Sigmoid colon (tissue), 7 donors: ENCODE measurements around the gene GEMIN7. TPM values are rescaled to one million over a fixed set of nuclear protein-coding genes. Genes with fewer than 3 reads are reported as not detected.

Experiments used
- DNase-seq: peaks from one replicate; pipeline ENCODE4 v3.0.0-alpha.2; 2019
- H3K27ac ChIP-seq, 4 donors: fragments of 200-600 bp; sonication (generic); one replicate each; pipeline ENCODE4 v1.5.1; 2016 to 2019; ENCODE audit warnings: mild to moderate bottlenecking in 1 of 4
- H3K27me3 ChIP-seq, 3 donors: fragments of 200-600 bp; sonication (generic); one replicate each; pipeline ENCODE4 v1.5.1; 2019; ENCODE audit warnings: mild to moderate bottlenecking in 1 of 3
- H3K36me3 ChIP-seq, 4 donors: fragments of 200-600 bp; sonication (generic); one replicate each; pipeline ENCODE4 v1.5.1; 2016 to 2019
- H3K4me1 ChIP-seq, 4 donors: fragments of 200-600 bp; sonication (generic); one replicate each; pipeline ENCODE4 v1.5.1; 2017 to 2019
- H3K4me3 ChIP-seq, 4 donors: fragments of 200-600 bp; sonication (generic); one replicate each; pipeline ENCODE4 v1.5.1; 2017 to 2019; ENCODE audit warnings: mild to moderate bottlenecking in 2 of 4, moderate library complexity in 1 of 4
- H3K9me3 ChIP-seq, 4 donors: fragments of 200-600 bp in 3 of 4; sonication (generic) in 3 of 4; one replicate each; pipeline versions ENCODE4 v1.5.1 to v1.6.1; 2013 to 2019
- CTCF ChIP-seq, 4 experiments: fragments of 450-650 bp in 3 of 4; fragments of 200-600 bp in 1 of 4; IDR thresholded peaks; one replicate each; pipeline ENCODE4 v1.5.1; 2016 to 2019; ENCODE audit warnings: antibody characterized with exemption in 4 of 4, mild to moderate bottlenecking in 3 of 4, moderate library complexity in 2 of 4
- EP300 ChIP-seq, 4 donors: sonication (generic); formaldehyde crosslinking; IDR thresholded peaks; one replicate each; pipeline ENCODE4 v1.6.1; 2017; ENCODE audit warnings: antibody characterized with exemption in 4 of 4
- POLR2A ChIP-seq, 2 donors: fragments of 450-650 bp; IDR thresholded peaks; one replicate each; pipeline ENCODE4 v1.6.1; 2016; ENCODE audit warnings: antibody characterized with exemption in 2 of 2, mild to moderate bottlenecking in 2 of 2, moderate library complexity in 2 of 2
- POLR2AphosphoS5 ChIP-seq, 4 donors: sonication (generic); formaldehyde crosslinking; IDR thresholded peaks; one replicate each; pipeline ENCODE4 v1.6.1; 2017; ENCODE audit warnings: antibody characterized with exemption in 4 of 4
- whole genome bisulfite sequencing, 2 donors: extraction: QIAGEN DNeasy Blood & Tissue Kit; methylation state at CpG; one replicate each; pipeline ENCODE4 v1.1.7; 2013; 5-methylcytosine and 5-hydroxymethylcytosine counted together
- intact Hi-C: fragments of 100-400 bp; cut with DNase I; formaldehyde crosslinking; loops from one replicate; pipeline ENCODE4 v1.15.1; 2023
- polyA plus RNA-seq, 3 donors: library from polyadenylated mRNA; stranded (reverse); fragments of 200-250 nt; gene quantifications; one replicate each; pipeline ENCODE4 v1.2.3, GENCODE V29; 2013
- total RNA-seq, 4 donors: library from RNA; depleted of rRNA; stranded (reverse); fragments of >200 nt; gene quantifications; one replicate each; pipeline ENCODE4 v1.1.0, GENCODE V29; 2016
- donor health status: healthy with polysubstance abuse.
- donor health status: Bipolar disorder and iron deficiency.
- donor health status: healthy.

The GEMIN7 gene
- total and polyA plus RNA-seq, 7 donors: 10.3 to 31.2 (median 18.2) TPM

GRCh38 chr19:45075301-45076028, 3.6 kb upstream of the GEMIN7 start:
- H3K9me3 ChIP-seq: no peaks in the 10 kb centered on the region
- H3K4me1 ChIP-seq: peaks cover 0 to 37% (median 32%) of the 10 kb centered on the region in 4 donors
- peak overlapping the region; percentile 10 to 64 (median 54) for H3K27ac ChIP-seq
- H3K36me3 ChIP-seq: peaks cover 3 to 15% (median 9%) of the 10 kb centered on the region in 4 donors
- 2 to 8% methylated on average over 25 to 26 of the region's 26 CpGs for WGBS, 2 donors
- H3K27me3 ChIP-seq: no peaks in the 10 kb centered on the region
- peak in 1 of 2 donors; percentile 27 for TF ChIP-seq POLR2A (IDR thresholded peaks at IDR 0.05)
- no peak for TF ChIP-seq CTCF (IDR thresholded peaks at IDR 0.05)
- H3K4me3 ChIP-seq: peak overlapping the region; percentile 22 to 51 (median 46)
- DNase-seq: peak; percentile 78
- intact Hi-C loops: loop anchor here (5.0 kb wide), 2 partner anchors 38 to 172 kb away; partner anchors contain the start of genes CLASRP and EXOC3L2

GRCh38 chr19:45076029-45076850, 2.8 kb upstream of the GEMIN7 start, which contains the start of gene ZNF296:
Gene ZNF296 (minus strand): TSS chr19:45076478. CDS start chr19:45076373, 105 bp downstream.
- DNase-seq: peak; percentile 82
- WGBS, 2 donors: 1 to 2% methylated on average over 81 of the region's 81 CpGs
- TF ChIP-seq POLR2AphosphoS5 (IDR thresholded peaks at IDR 0.05): peak in 1 of 4 donors; percentile 39
- no peak for TF ChIP-seq CTCF (IDR thresholded peaks at IDR 0.05)
- no peak for TF ChIP-seq EP300 (IDR thresholded peaks at IDR 0.05)
- no peak for TF ChIP-seq POLR2A (IDR thresholded peaks at IDR 0.05)
- H3K9me3 ChIP-seq: no peaks in the 10 kb centered on the region
- peaks cover 0 to 41% (median 35%) of the 10 kb centered on the region in 4 donors for H3K4me1 ChIP-seq
- H3K27me3 ChIP-seq: no peaks in the 10 kb centered on the region
- H3K27ac ChIP-seq: peak within 1 kb of the TSS; percentile 3 to 64 (median 54)
- H3K36me3 ChIP-seq: peaks cover 0 to 7% (median 1%) of the 10 kb centered on the region in 4 donors
- peak within 1 kb of the TSS; percentile 22 to 51 (median 46) for H3K4me3 ChIP-seq
- intact Hi-C loops: loop anchor here (5.0 kb wide), 2 partner anchors 39 to 171 kb away; partner anchors contain the start of genes CLASRP and EXOC3L2

GRCh38 chr19:45076851-45077730, 2.0 kb upstream of the GEMIN7 start:
- Histone ChIP-seq H3K4me3 (peak overlapping the region in 2 of 4 donors; percentile 46 to 51), H3K9me3 (no peaks in the 10 kb centered on the region), H3K36me3 (peaks cover 0 to 9% (median 2%) of the 10 kb centered on the region in 4 donors), H3K27me3 (no peaks in the 10 kb centered on the region), H3K4me1 (peaks cover 0 to 41% (median 35%) of the 10 kb centered on the region in 4 donors), H3K27ac (peak overlapping the region in 2 of 4 donors; percentile 3 to 60)
- TF ChIP-seq POLR2AphosphoS5 (IDR thresholded peaks at IDR 0.05): no peak
- no peak for TF ChIP-seq EP300 (IDR thresholded peaks at IDR 0.05)
- TF ChIP-seq CTCF (IDR thresholded peaks at IDR 0.05): no peak
- intact Hi-C loops: loop anchor here (5.0 kb wide), 2 partner anchors 40 to 170 kb away; partner anchors contain the start of genes CLASRP and EXOC3L2
- 37 to 69% methylated on average over 15 of the region's 15 CpGs for WGBS, 2 donors
- no peak for DNase-seq
